Posterior cingulate gyrus (tissue), 11 donors: ENCODE measurements around the gene SH3BP5.

Source experiments
- DNase-seq, 10 donors: peaks; one replicate each; pipeline versions ENCODE4 v3.0.0 to v3.0.0-alpha.2; 2020 to 2021; ENCODE audit warnings: mixed read lengths in 3 of 10
- intact Hi-C: fragments of 100-400 bp; cut with DNase I; formaldehyde crosslinking; loops from one replicate; pipeline ENCODE4 v1.15.1; 2023

Gene SH3BP5

DNA sequence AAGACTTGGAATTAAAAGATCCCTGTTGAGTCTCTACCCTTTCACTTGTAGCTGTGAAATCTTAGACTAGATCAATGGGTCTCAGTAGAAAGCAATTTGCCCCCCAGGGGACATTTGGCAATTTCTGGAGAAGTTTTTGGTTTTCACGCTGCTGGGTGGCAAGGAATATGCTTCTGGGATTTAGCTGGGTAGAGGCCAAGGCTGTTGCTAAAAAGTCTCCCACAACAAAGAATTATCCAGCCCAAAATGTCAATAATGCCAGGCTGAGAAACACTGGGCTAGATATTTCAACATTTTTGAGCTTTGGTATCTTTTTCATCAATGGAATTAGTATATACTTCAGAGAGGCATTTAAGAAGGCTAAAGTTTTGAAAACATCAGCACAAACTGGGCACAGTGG is 117.6 kb downstream of the SH3BP5 start:
- no peak for DNase-seq
- intact Hi-C loops = no loop called here

GRCh38 chr3:15211937-15212336 is 120.4 kb downstream of the SH3BP5 start:
- no peak for DNase-seq
- intact Hi-C loops = no loop called here

GRCh38 chr3:15207836-15208504 is 124.4 kb downstream of the SH3BP5 start:
- intact Hi-C loops = loop anchor here (5.0 kb wide), 1 partner anchor 44 kb away; no protein-coding TSS in a partner anchor
- no peak for DNase-seq

- DNase-seq = peak in 2 of 10 donors; percentile 9 to 85
- intact Hi-C loops = loop anchor here (1.0 to 5.0 kb wide), 2 partner anchors 45 to 108 kb away; partner anchors contain the start of gene RBSN
Measured at GRCh38 chr3:15206662-15207576, 125.5 kb downstream of the SH3BP5 start.

DNA sequence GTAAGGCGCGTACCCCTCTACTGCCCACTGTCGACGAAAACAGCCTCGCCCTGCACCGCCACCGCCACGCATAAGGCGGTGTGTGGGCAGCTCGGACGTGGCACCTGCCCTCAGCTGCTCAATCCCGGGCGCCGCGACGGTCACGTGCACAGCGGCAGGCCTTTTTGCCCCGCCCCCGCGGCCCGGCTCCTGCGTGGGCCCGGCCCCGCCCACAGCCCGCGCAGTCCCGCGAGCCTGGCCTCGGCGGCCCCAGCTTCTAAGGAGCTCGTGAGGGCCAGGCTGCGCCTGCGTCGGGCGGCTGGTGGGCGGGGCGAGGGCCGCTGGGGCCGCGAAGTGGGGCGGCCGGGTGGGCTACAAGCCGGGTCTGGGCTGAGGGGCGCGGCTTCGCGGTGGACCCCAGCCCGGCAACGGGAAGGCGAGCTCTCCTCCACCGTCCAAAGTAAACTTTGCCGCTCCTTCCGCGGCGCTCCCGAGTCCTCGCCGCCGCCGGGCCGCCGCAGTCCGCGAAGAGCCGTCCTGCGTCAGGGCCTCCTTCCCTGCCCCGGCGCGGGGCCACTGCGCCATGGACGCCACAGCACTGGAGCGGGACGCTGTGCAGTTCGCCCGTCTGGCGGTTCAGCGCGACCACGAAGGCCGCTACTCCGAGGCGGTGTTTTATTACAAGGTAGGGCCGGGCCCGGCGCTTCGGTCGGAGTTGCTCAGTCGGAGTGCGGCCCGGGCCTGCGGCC is 126.3 kb downstream of the SH3BP5 start, which contains the start of gene CAPN7:
Gene CAPN7, plus strand, starts transcription at position 313 of the 728 bp plus-strand sequence. Its CDS starts 250 bp downstream, at position 563.
- intact Hi-C loops = loop anchor here (1.0 to 5.0 kb wide), 3 partner anchors 46 to 173 kb away; partner anchors contain the start of gene RBSN

GRCh38 chr3:15205482-15205933 is 126.9 kb downstream of the SH3BP5 start:
- no peak for DNase-seq
- intact Hi-C loops = loop anchor here (2.0 to 5.0 kb wide), 2 partner anchors 47 to 173 kb away; no protein-coding TSS in a partner anchor

More for the DNA sequence above, 126.3 kb downstream of the SH3BP5 start, which contains the start of gene CAPN7:
- peak; percentile 85 to 99 (median 93) for DNase-seq
